ENCODE data around the gene FGF22.
"Not testable (repeated sequence)": the region's sequence is repeated elsewhere in the genome, so short reads cannot be mapped to it uniquely, and the experiment has no call there.

Gene FGF22

DNA sequence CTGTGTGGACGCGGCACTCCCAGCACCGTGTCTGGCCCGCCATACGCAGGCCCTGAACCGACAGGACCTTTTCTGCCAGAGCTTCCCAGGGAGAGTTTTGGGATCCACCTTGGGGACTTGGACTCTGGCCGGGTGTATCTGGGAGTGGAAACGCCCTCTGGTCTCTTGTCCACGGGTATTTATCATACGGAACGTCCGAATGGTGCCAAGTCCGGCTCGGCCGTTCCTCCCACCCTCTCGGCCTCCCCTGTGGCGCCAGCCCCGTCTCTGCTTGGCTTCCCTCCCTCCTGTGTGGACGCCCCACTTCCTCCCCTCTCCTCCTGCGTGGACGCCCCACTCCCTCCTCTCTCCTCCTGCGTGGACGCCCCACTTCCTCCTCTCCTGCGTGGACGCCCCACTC lies 37.9 kb upstream of the FGF22 start:
- no peak for DNase-seq (ENCODE audit: low read depth)
- H3K4me3 ChIP-seq (ENCODE audit: low read depth, low read length), result no peak overlapping the region
- TF ChIP-seq, protein P1, sequence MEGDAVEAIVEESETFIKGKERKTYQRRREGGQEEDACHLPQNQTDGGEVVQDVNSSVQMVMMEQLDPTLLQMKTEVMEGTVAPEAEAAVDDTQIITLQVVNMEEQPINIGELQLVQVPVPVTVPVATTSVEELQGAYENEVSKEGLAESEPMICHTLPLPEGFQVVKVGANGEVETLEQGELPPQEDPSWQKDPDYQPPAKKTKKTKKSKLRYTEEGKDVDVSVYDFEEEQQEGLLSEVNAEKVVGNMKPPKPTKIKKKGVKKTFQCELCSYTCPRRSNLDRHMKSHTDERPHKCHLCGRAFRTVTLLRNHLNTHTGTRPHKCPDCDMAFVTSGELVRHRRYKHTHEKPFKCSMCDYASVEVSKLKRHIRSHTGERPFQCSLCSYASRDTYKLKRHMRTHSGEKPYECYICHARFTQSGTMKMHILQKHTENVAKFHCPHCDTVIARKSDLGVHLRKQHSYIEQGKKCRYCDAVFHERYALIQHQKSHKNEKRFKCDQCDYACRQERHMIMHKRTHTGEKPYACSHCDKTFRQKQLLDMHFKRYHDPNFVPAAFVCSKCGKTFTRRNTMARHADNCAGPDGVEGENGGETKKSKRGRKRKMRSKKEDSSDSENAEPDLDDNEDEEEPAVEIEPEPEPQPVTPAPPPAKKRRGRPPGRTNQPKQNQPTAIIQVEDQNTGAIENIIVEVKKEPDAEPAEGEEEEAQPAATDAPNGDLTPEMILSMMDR (conservative IDR thresholded peaks at IDR 0.05; ENCODE audit: low read depth, low read length), result no peak

GRCh38 chr19:602391-603301 lies 37.0 kb upstream of the FGF22 start:
- no peak for DNase-seq (ENCODE audit: low read depth)
- TF ChIP-seq, protein P1 (conservative IDR thresholded peaks at IDR 0.05; ENCODE audit: low read depth, low read length), result no peak
- no peak overlapping the region for H3K4me3 ChIP-seq (ENCODE audit: low read depth, low read length)

- DNase-seq (ENCODE audit: low read depth); H3K4me3 ChIP-seq (ENCODE audit: low read depth, low read length): not testable (repeated sequence)
Measured at GRCh38 chr19:603302-603639, 36.4 kb upstream of the FGF22 start.

DNA sequence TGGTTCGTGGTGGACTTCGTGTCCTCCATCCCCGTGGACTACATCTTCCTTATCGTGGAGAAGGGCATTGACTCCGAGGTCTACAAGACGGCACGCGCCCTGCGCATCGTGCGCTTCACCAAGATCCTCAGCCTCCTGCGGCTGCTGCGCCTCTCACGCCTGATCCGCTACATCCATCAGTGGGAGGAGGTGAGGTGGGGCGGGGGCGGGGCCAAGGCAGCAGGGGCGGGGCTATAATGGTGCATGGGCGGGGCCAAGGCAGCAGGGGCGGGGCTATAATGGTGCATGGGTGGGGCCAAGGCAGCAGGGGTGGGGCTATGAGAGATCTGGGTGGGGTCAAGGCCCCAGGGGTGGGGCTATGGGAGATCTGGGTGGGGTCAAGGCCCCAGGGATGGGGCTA lies 35.9 kb upstream of the FGF22 start:
- DNase-seq (ENCODE audit: low read depth); H3K4me3 ChIP-seq (ENCODE audit: low read depth, low read length): not testable (repeated sequence)

DNA sequence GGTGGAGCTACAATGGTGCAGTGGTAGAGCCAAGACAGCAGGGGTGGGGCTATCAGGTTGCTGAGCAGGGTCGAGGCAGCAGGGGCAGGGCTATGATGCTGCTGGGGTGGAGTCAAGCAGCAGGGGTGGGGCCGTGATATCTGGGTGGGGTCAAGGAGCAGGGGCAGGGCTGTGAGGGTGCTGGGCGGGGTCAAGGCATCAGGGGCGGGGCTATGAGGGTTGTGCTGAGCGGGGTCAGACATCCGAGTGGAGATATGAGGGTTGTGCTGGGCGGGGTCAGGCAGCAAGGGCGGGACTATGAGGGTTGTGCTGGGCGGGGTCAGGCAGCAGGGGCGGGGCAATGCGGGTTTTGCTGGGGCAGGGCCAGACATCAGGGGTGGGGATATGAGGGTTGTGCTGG lies 35.3 kb upstream of the FGF22 start:
- no peak overlapping the region for H3K4me3 ChIP-seq (ENCODE audit: low read depth, low read length)
- TF ChIP-seq, protein P1 (conservative IDR thresholded peaks at IDR 0.05; ENCODE audit: low read depth, low read length), result no peak
- no peak for DNase-seq (ENCODE audit: low read depth)

- DNase-seq (ENCODE audit: low read depth); H3K4me3 ChIP-seq (ENCODE audit: low read depth, low read length): not testable (repeated sequence)
Measured at GRCh38 chr19:605061-605971, 34.4 kb upstream of the FGF22 start.

DNA sequence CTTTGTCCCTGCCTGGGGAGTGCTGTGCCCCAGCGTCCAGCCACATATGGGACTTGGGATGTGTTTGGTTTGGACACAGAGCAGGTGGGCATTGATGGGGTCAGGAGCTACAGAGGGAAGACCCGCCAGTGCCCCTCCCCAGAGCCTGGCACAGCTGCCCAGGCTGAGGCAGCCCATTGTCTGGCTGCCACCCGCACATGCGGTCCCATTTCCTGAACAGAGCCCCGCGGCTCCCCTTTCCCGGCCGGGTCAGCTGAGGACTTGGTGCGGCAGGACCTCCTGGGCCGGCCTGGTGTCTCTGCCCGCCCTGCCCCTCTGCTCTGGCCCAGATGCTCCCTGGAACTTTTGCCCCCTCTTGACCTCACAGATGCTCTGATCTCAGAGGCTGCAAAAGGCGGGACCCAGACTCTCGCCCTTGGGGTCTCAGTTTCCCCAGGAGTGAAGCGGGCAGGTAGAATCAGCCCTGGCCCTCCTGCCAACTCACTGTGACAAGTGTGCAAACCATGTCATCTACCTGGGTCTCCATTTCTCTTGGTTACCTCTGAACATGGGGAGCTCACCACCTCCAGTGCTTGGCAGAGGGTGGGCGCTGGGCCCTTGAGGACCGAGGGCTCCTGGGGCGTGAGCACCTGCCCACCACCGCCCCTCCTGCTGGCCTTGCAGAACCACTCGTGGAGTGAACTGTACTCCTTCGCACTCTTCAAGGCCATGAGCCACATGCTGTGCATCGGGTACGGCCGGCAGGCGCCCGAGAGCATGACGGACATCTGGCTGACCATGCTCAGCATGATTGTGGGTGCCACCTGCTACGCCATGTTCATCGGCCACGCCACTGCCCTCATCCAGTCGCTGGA lies 32.2 kb upstream of the FGF22 start:
- TF ChIP-seq, protein P1 (conservative IDR thresholded peaks at IDR 0.05; ENCODE audit: low read depth, low read length), result no peak
- H3K4me3 ChIP-seq (ENCODE audit: low read depth, low read length), result no peak overlapping the region
- DNase-seq (ENCODE audit: low read depth), result no peak
